ENCODE data around the gene FAM98C.

Gene FAM98C

GRCh38 chr19:38378866-38379265 lies 24.0 kb upstream of the FAM98C start:
- DNase-seq (ENCODE audit: low read depth), result no peak

GRCh38 chr19:38381138-38381537 lies 21.8 kb upstream of the FAM98C start:
- DNase-seq (ENCODE audit: low read depth), result no peak

- no peak for DNase-seq (ENCODE audit: low read depth)
Observed at GRCh38 chr19:38383184-38383583, 19.7 kb upstream of the FAM98C start.

GRCh38 chr19:38383743-38384142 lies 19.1 kb upstream of the FAM98C start:
- DNase-seq (ENCODE audit: low read depth), result no peak

GRCh38 chr19:38384209-38385027 lies 18.5 kb upstream of the FAM98C start:
- DNase-seq (ENCODE audit: low read depth), result no peak

GRCh38 chr19:38385057-38385803 lies 17.7 kb upstream of the FAM98C start:
- DNase-seq (ENCODE audit: low read depth), result no peak

- no peak for DNase-seq (ENCODE audit: low read depth)
Observed at GRCh38 chr19:38385804-38386257, 17.1 kb upstream of the FAM98C start.

GRCh38 chr19:38386300-38386970 lies 16.5 kb upstream of the FAM98C start:
- no peak for DNase-seq (ENCODE audit: low read depth)

- no peak for DNase-seq (ENCODE audit: low read depth)
Observed at GRCh38 chr19:38386971-38387549, 15.8 kb upstream of the FAM98C start.

GRCh38 chr19:38387550-38388348 lies 15.1 kb upstream of the FAM98C start, which contains the start of gene GGN:
GGN (minus strand) TSS chr19:38388034; CDS start chr19:38387261, 773 bp downstream.
- DNase-seq (ENCODE audit: low read depth), result peak; percentile 45

GRCh38 chr19:38388349-38389100 lies 14.4 kb upstream of the FAM98C start, which contains the start of gene SPRED3:
SPRED3 (plus strand) TSS chr19:38388697; CDS start chr19:38390303, 1,606 bp downstream.
- DNase-seq (ENCODE audit: low read depth), result no peak

- DNase-seq (ENCODE audit: low read depth), result no peak
Observed at GRCh38 chr19:38389101-38389925, 13.6 kb upstream of the FAM98C start.

GRCh38 chr19:38389957-38390924 lies 12.7 kb upstream of the FAM98C start:
- DNase-seq (ENCODE audit: low read depth), result no peak

GRCh38 chr19:38391911-38392464 lies 10.9 kb upstream of the FAM98C start:
- DNase-seq (ENCODE audit: low read depth), result no peak

- DNase-seq (ENCODE audit: low read depth), result no peak
Observed at GRCh38 chr19:38392707-38393308, 10.1 kb upstream of the FAM98C start.

- DNase-seq (ENCODE audit: low read depth), result peak; percentile 32
Observed at GRCh38 chr19:38394488-38394887, 8.4 kb upstream of the FAM98C start.

GRCh38 chr19:38395381-38396114 lies 7.3 kb upstream of the FAM98C start:
- peak; percentile 20 for DNase-seq (ENCODE audit: low read depth)
